Muscle layer of duodenum (tissue), 2 donors: ENCODE data around the gene ASPM.
"Not testable (repeated sequence)": the region's sequence is repeated elsewhere in the genome, so short reads cannot be mapped to it uniquely, and the experiment has no call there.

Experiments
- H3K27ac ChIP-seq: one replicate; pipeline ENCODE4 v1.7.0; 2013; ENCODE audit warnings: mild to moderate bottlenecking, low read length
- H3K27me3 ChIP-seq: one replicate; pipeline ENCODE4 v1.7.0; 2013; ENCODE audit warnings: low read depth, mild to moderate bottlenecking, control low read depth, low read length
- H3K36me3 ChIP-seq, 2 donors: one replicate each; pipeline ENCODE4 v1.7.0; 2013; ENCODE audit warnings: low read length in 2 of 2, control low read depth in 1 of 2, mild to moderate bottlenecking in 1 of 2; ENCODE audit not compliant: insufficient read depth in 2 of 2, control insufficient read depth in 1 of 2
- H3K4me1 ChIP-seq, 2 donors: one replicate each; pipeline ENCODE4 v1.7.0; 2013; ENCODE audit warnings: low read length in 2 of 2, mild to moderate bottlenecking in 2 of 2, control low read depth in 1 of 2, moderate library complexity in 1 of 2; ENCODE audit not compliant: insufficient read depth in 2 of 2, control insufficient read depth in 1 of 2
- H3K4me3 ChIP-seq, 2 donors: one replicate each; pipeline ENCODE4 v1.7.0; 2013; ENCODE audit warnings: low read length in 2 of 2, low read depth in 1 of 2, mild to moderate bottlenecking in 1 of 2
- H3K9me3 ChIP-seq, 2 donors: one replicate each; pipeline ENCODE4 v1.7.0; 2013; ENCODE audit warnings: low read length in 2 of 2, control low read depth in 1 of 2, mild to moderate bottlenecking in 1 of 2; ENCODE audit not compliant: control insufficient read depth in 1 of 2
- donor health status: healthy.

The ASPM gene

DNA sequence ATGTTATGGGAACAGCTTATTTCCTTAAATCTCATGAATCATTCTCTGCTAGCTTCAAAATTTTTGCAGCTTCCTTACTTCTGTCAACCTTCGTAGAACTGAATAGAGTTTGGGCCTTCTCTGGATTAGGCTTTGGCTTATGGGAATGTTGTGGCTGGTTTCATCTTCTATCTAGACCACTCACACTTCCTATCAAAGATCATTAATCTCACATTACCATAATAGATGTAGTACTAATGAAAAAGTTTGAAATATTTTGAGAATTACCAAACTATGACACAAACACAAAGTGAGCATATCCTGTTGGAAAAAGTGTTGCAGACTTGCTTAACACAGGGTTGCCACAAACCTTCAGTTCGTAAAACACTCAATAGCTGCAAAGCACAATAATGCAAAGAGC lies 30.3 kb downstream of the ASPM start:
- H3K27me3 ChIP-seq, result no peaks in the 10 kb centered on the region
- no peaks in the 10 kb centered on the region for H3K4me1 ChIP-seq
- no peaks in the 10 kb centered on the region for H3K9me3 ChIP-seq
- H3K36me3 ChIP-seq, result no peaks in the 10 kb centered on the region
- no peak overlapping the region for H3K4me3 ChIP-seq
- H3K27ac ChIP-seq, result no peak overlapping the region

DNA sequence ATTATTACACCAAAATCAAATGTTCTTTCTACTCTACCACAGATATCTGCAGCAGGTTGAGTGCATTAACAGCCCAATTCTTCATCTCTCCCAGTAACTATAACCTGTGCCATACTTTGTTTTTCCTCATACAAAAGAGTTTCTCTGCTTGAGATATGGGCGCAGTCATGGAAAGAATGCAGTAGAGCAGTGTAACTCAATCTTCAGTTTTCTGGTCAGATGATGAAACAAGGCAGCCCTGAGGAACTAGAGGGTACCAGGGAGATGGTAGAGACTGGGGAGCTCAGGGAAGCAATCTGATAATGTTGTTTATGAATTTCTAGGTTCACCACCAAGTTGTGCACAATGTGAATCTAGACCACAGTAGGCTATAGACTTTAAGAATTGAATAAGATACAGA lies 39.6 kb downstream of the ASPM start:
- Histone ChIP-seq H3K4me3 (no peak overlapping the region), H3K9me3 (no peaks in the 10 kb centered on the region), H3K27ac (no peak overlapping the region), H3K27me3 (no peaks in the 10 kb centered on the region), H3K4me1 (no peaks in the 10 kb centered on the region), H3K36me3 (no peaks in the 10 kb centered on the region)

DNA sequence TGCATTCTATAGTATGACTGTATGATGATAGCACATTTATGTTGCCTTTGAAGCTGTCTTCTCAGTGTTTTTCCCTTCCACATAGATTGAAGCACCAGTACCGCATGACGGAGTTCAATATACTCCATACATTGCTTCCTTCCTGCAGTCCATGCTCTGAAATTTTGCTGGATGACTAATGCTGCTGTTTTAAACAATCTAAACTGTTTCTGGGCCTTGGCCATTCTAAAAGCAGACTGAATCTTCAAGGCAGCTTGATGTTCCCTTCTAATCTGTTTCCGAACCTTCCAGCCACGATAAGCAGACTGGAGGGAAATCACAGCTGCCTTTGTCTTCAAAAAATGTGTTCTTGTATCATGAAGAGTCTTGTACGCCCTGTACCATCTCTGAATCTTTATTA lies 43.2 kb downstream of the ASPM start:
- Histone ChIP-seq H3K36me3 (no peaks in the 10 kb centered on the region), H3K4me3 (no peak overlapping the region), H3K4me1 (no peaks in the 10 kb centered on the region), H3K27ac (no peak overlapping the region), H3K27me3 (no peaks in the 10 kb centered on the region), H3K9me3 (no peaks in the 10 kb centered on the region)

DNA sequence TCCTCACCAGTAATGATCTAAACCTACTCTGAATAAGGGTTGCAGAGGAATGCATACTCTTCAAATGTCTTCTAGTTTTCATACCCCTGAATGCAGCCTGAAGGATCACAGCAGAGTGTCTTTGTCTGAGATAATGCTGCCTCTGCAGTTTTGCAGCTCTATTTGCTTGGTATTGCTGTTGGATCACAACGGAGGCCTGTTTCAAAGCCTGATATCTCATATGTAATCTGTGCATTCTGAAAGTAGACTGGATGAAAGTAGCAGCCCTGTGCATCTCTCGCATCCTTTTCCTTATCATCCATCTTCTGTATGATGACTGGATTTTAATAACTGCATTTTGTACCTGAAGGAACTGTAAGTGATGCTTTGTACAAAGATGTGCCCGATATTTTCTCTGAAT lies 44.5 kb downstream of the ASPM start:
- no peaks in the 10 kb centered on the region for H3K4me1 ChIP-seq
- no peak overlapping the region for H3K4me3 ChIP-seq
- no peaks in the 10 kb centered on the region for H3K27me3 ChIP-seq
- no peak overlapping the region for H3K27ac ChIP-seq
- H3K9me3 ChIP-seq, result no peaks in the 10 kb centered on the region
- no peaks in the 10 kb centered on the region for H3K36me3 ChIP-seq

DNA sequence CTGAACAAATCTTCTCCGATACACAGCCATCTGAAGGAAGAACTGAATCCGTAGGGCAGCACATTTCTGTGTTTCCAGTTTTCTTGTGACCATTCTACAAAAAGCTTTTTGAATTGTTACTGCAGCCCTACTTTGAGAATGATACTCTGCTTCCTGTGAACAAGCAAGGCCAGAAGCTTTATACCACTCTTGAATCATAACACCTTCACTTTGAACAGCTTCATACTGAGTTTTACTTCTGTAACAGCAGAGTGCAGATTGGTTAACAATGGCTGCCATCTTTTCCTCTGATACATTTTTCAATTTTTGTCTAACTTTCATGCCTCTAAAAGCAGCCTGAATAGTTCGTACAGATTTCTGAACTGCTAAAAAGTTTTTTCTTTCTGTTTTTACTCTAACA lies 45.8 kb downstream of the ASPM start:
- no peak overlapping the region for H3K4me3 ChIP-seq
- H3K36me3 ChIP-seq, result no peaks in the 10 kb centered on the region
- H3K9me3 ChIP-seq, result no peaks in the 10 kb centered on the region
- H3K4me1 ChIP-seq, result no peaks in the 10 kb centered on the region
- H3K27me3 ChIP-seq, result no peaks in the 10 kb centered on the region
- H3K27ac ChIP-seq, result no peak overlapping the region

DNA sequence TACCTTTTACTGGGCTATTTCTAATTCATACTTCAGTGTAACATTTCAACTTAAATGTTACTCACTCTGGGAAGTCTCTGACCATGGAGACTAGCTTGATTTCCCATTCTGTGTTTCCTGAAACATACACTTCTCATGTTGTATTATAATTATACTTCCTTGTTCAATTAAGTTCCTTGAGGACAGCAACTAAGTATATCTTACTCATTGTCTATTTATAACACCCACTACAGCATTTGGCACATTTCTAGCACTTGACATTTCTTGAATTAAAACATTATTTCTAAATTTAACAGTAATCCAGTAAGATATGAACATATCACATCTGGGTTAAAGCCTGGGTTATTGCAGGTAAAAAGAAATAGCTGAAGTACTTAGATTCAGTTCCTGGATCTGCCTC lies 47.0 kb downstream of the ASPM start:
- Histone ChIP-seq H3K27ac (no peak overlapping the region), H3K4me1 (no peaks in the 10 kb centered on the region), H3K27me3 (no peaks in the 10 kb centered on the region), H3K9me3 (no peaks in the 10 kb centered on the region), H3K36me3 (no peaks in the 10 kb centered on the region), H3K4me3 (no peak overlapping the region)

DNA sequence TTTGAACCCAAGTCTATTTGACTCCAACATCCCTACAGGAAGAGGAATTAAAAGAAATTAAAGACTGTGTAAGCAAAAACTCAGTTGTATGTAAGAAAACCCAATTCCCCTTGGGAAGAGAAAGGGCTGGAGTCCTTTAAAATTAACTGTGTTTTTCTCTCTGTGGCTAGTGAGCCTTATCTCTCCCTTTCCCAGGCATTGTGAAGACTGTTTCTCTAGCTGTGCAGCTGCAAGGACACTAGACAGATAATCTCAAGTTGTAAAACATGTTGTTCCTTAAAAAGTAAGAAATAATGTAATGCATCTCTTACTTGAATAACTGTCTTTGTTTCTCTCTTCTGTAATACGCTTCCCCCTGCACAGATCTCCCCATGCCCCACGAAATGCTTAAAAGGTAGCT lies 49.5 kb downstream of the ASPM start:
- not testable (repeated sequence) for H3K27me3 ChIP-seq, H3K9me3 ChIP-seq, H3K36me3 ChIP-seq, H3K4me1 ChIP-seq, H3K4me3 ChIP-seq, H3K27ac ChIP-seq

DNA sequence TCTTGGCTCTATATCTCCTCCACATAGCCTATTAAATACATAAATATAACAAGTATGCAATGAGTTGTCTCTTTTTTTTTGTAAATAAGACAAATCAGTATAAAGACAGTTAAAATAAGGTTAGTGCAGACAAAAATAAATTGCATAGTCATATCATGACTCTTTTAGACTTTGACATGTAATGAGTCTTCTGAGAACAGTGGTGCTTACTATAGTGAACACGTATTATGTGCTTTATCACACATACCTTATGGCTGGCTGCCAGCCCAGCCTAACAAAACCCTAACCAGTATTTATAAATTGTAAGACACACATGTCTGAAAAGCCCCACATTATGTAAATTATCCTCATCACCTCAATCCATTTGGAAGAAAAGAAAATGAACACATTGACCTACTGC lies 50.3 kb downstream of the ASPM start:
- Histone ChIP-seq H3K27me3 (no peaks in the 10 kb centered on the region), H3K27ac (no peak overlapping the region), H3K9me3 (no peaks in the 10 kb centered on the region), H3K36me3 (no peaks in the 10 kb centered on the region), H3K4me3 (no peak overlapping the region), H3K4me1 (no peaks in the 10 kb centered on the region)

DNA sequence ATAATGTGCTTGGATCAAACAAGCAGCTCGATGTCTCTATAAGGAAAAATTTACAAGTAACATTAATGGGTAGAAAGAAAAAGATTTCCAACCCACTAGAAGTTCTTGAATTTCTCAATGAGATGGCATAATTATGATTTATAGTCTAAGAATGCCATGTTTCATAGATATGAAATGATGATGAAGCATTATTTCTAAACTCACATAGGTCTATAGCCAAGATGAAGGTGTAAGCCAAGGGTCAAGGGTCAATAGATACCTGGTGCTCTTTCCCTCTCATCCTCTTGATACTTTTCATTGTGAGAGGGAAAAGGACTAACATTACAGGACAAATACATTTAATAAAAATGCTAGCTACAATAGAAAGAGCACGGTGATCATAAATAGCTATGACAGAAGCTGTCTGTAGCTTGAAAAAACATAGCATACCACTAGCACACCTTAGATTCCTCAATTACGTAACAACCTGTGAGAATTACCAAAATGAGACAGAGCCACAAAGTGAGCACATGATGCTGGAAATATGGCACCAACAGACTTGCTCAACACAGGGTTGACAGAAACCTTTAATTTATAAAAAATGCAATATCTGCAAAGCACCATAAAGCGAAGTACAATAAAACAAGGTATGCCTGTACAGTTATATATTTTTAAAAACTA lies 53.1 kb downstream of the ASPM start:
- no peak overlapping the region for H3K4me3 ChIP-seq
- H3K9me3 ChIP-seq, result no peaks in the 10 kb centered on the region
- H3K4me1 ChIP-seq, result no peaks in the 10 kb centered on the region
- H3K27me3 ChIP-seq, result no peaks in the 10 kb centered on the region
- no peak overlapping the region for H3K27ac ChIP-seq
- H3K36me3 ChIP-seq, result no peaks in the 10 kb centered on the region

DNA sequence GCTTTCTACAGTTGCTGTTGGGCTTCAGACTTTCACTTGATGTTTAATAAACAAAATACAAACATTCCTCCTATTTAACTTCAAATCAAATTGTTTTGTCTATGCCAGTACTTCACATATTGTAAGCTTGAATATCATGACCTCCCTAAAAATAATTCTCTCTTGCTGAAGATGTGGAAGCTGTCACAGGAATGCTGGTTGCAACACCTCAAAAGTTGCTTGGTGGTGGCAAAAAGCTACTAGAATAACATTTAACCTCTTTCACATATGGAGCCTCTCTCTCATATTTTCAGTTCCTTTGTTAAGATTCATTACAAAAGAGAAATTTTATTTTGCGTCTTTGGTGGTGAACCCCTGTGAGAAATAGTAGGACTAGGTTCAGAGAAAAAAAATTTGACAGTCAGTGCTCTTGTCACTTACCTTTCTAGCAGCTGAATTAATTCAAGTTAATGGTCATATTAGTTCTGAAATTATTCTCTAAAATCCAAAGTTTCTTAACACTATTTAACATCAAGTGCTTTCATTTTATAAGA lies 53.9 kb downstream of the ASPM start:
- H3K4me3 ChIP-seq, result no peak overlapping the region
- no peaks in the 10 kb centered on the region for H3K9me3 ChIP-seq
- no peaks in the 10 kb centered on the region for H3K4me1 ChIP-seq
- no peaks in the 10 kb centered on the region for H3K27me3 ChIP-seq
- H3K36me3 ChIP-seq, result no peaks in the 10 kb centered on the region
- no peak overlapping the region for H3K27ac ChIP-seq

DNA sequence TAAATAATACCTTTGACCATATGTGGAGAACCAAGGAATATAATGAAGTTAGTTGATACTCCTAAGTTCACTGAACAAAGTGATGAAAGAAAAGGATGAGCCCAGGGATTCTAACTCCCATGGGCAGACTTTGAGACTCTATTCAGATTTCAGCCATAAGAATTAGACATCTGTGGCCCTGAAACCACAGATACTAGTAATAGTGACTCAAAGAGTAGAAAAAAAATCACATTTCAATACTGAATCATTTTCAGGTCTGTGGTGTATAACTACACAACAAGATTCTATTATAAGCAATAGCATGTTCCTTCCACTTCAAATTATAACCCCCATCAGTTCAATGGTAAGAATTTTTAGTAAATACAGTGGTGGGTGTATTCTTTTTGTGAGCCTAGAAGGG lies 63.0 kb downstream of the ASPM start:
- Histone ChIP-seq H3K4me1 (no peaks in the 10 kb centered on the region), H3K27ac (no peak overlapping the region), H3K4me3 (no peak overlapping the region), H3K9me3 (peaks cover 0 to 5% of the 10 kb centered on the region in 2 donors), H3K27me3 (no peaks in the 10 kb centered on the region), H3K36me3 (no peaks in the 10 kb centered on the region)

DNA sequence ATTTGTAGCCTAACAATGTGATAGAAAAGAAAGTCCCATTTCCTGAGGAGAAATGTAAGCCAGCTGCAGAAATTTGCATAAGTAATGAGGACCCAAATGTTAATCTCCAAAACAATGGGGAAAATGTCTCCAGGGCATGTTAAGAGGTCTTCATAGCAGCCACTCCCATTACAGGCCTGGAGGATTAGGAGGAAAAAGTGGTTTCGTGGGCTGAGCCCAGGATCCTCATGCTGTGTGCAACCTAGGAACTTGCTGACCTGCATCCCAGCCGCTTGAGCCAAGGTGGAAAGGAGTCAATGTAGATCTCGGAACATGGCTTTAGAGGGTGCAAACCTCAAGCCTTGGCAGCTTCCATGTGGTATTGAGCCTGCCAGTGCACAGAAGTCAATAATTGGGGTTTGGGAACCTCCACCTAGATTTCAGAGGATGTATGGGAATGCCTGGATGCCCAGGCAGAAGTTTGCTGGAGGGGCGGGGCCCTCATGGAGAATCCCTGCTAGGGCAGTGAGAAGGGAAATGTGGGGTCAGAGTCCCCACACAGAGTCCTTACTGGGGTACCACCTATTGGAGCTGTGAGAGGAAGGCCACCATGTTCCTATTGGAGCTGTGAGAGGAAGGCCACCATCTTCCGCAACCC lies 65.2 kb downstream of the ASPM start:
- Histone ChIP-seq H3K4me1 (no peaks in the 10 kb centered on the region), H3K9me3 (peaks cover 0 to 5% of the 10 kb centered on the region in 2 donors), H3K27ac (no peak overlapping the region), H3K36me3 (no peaks in the 10 kb centered on the region), H3K27me3 (no peaks in the 10 kb centered on the region), H3K4me3 (no peak overlapping the region)
